ENCODE results near the gene PTGFRN.

The PTGFRN gene

DNA sequence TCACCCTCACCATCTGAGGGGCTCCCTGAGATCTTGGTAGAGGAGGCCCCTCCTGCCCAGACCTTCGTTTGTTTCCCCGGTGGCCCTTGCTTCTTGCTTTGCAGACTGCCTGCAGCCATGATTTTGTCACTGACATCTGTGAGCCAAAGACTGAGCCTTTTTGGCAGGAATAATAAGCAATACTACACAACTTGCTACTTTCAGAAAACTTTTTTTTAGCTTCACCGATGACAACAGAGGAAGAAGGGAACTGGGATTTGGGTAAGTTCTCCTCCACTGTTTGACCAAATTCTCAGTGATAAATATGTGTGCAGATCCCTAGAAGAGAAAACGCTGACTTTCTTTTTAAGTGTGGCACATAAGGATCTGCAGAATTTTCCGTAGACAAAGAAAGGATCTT is 80.1 kb downstream of the PTGFRN start:
- H3K36me3 ChIP-seq (ENCODE audit: control insufficient read depth, insufficient read depth, low read length), result peaks cover 14% of the 10 kb centered on the region
- no peaks in the 10 kb centered on the region for H3K27me3 ChIP-seq (ENCODE audit: control insufficient read depth, insufficient read depth, low read length)

DNA sequence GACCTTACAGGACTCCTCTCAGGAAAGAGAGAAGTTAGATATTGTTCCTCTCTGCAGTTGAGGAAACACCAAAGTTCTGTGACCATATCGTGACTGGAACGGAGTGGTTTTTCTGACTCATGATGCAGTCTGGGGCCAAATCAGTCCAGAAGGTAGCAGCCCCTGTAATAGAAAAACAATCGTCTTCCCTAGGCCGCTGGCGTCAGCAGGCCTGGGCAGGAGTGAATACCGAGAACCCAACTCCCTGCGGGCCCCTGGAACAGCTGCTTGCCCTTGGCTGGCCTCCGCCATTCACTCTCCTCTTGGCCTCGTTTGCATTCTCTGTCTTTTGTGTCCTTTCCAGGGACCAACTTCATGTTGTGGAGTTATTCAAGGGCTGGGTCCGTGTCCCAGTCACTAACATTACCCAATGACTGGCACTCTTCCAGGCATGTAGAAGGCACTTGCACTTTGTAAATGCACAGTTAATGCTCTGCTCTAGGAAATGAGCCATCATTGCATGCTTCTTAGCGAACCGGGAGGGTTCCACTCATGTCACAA is 81.0 kb downstream of the PTGFRN start:
- H3K4me1 ChIP-seq (ENCODE audit: control insufficient read depth, insufficient read depth, low read length), result peaks cover 8% of the 10 kb centered on the region; the same call in 1 of the 2 replicates

More for the DNA sequence above, 80.1 kb downstream of the PTGFRN start:
- no peak overlapping the region for H3K4me3 ChIP-seq (ENCODE audit: low read depth, low read length)
- H3K27ac ChIP-seq (ENCODE audit: low read depth, low read length), result no peak overlapping the region
- no peaks in the 10 kb centered on the region for H3K9me3 ChIP-seq (ENCODE audit: control insufficient read depth, insufficient read depth, low read length)
- H3K4me1 ChIP-seq (ENCODE audit: control insufficient read depth, insufficient read depth, low read length), result peaks cover 8% of the 10 kb centered on the region; the same call in 1 of the 2 replicates
- no peak overlapping the region for H3K9ac ChIP-seq (ENCODE audit: low read depth, low read length)

DNA sequence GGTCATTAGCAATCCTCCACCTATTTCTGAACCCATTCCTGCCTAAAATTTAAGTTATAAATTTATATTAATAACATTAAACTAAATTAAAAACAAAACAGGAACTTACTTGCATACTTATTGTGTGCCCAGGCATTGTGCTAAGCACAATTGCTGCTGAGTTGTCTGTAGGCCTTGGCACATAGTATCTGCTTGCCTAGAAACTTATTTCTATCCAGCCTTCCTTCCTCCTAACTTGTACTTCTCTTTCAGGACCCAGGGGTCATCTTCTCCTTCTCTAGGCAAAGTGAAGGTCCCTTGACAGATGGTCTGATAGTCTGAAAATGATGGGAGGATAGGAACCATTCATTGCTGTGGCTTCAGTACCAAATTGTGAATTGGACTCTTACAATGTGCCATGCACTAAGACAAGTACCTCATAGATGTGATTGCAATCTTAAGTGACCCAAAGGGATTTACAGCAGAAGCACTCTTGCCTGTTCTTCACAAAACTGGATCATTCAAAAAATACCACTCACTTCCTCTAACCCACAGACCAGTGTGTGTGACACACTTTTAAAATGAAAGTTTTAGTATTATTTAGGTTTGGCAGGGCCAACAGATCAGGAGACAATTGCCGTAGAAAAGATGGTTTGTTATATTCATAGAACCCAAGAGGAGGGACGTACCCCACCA is 81.6 kb downstream of the PTGFRN start:
- no peak overlapping the region for H3K9ac ChIP-seq (ENCODE audit: low read depth, low read length)
- no peaks in the 10 kb centered on the region for H3K27me3 ChIP-seq (ENCODE audit: control insufficient read depth, insufficient read depth, low read length)
- peaks cover 8% of the 10 kb centered on the region; the same call in 1 of the 2 replicates for H3K4me1 ChIP-seq (ENCODE audit: control insufficient read depth, insufficient read depth, low read length)
- H3K9me3 ChIP-seq (ENCODE audit: control insufficient read depth, insufficient read depth, low read length), result no peaks in the 10 kb centered on the region
- H3K27ac ChIP-seq (ENCODE audit: low read depth, low read length), result no peak overlapping the region
- H3K36me3 ChIP-seq (ENCODE audit: control insufficient read depth, insufficient read depth, low read length), result peaks cover 13% of the 10 kb centered on the region
- H3K4me3 ChIP-seq (ENCODE audit: low read depth, low read length), result no peak overlapping the region

More for the DNA sequence above, 81.0 kb downstream of the PTGFRN start:
- Histone ChIP-seq H3K4me3 (ENCODE audit: low read depth, low read length) (no peak overlapping the region), H3K27ac (ENCODE audit: low read depth, low read length) (no peak overlapping the region), H3K36me3 (ENCODE audit: control insufficient read depth, insufficient read depth, low read length) (peaks cover 13% of the 10 kb centered on the region), H3K9me3 (ENCODE audit: control insufficient read depth, insufficient read depth, low read length) (no peaks in the 10 kb centered on the region), H3K9ac (ENCODE audit: low read depth, low read length) (no peak overlapping the region), H3K27me3 (ENCODE audit: control insufficient read depth, insufficient read depth, low read length) (no peaks in the 10 kb centered on the region)

DNA sequence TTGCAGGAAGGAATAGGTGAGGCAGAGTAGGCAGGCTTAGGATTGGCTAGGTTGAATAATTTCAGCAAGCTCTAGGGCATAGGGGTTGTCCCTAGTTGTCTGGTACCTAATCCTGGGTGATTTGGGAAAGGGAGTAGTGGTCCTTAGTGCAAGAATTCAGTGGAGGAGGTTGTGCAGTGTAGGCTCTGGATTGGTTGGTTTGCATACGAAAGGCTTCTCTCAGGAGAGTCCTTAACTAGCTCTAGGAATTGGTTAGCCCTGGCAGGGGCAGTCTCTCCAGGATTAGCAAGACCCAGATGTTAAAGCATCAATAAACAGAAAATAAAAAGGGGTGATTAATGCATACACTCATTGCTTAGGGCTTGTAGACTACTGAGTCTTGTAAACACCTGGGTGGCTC is 82.2 kb downstream of the PTGFRN start:
- H3K36me3 ChIP-seq (ENCODE audit: control insufficient read depth, insufficient read depth, low read length), result peaks cover 13% of the 10 kb centered on the region
- H3K9ac ChIP-seq (ENCODE audit: low read depth, low read length), result no peak overlapping the region
- no peaks in the 10 kb centered on the region for H3K27me3 ChIP-seq (ENCODE audit: control insufficient read depth, insufficient read depth, low read length)
- peaks cover 8% of the 10 kb centered on the region; the same call in 1 of the 2 replicates for H3K4me1 ChIP-seq (ENCODE audit: control insufficient read depth, insufficient read depth, low read length)
- H3K4me3 ChIP-seq (ENCODE audit: low read depth, low read length), result no peak overlapping the region
- H3K9me3 ChIP-seq (ENCODE audit: control insufficient read depth, insufficient read depth, low read length), result no peaks in the 10 kb centered on the region
- no peak overlapping the region for H3K27ac ChIP-seq (ENCODE audit: low read depth, low read length)

DNA sequence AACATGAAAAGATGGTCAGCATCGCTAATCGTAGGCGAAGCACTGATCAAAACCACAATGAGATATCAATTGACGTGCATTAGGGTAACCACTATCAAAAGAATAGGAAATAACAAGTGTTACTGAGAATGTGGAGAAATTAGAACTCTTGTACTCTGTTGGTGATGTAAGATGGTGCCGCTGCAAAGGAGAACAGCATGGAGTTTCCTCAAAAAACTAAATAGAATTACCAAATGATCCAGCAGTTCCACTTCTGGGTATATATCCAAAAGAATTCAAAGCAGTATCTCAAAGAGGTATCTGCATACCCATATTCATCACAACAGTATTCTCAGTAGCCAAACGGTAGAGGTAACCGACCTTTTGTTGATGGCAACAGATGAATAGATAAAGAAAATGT is 83.6 kb downstream of the PTGFRN start:
- H3K27me3 ChIP-seq (ENCODE audit: control insufficient read depth, insufficient read depth, low read length), result no peaks in the 10 kb centered on the region
- H3K27ac ChIP-seq (ENCODE audit: low read depth, low read length), result no peak overlapping the region
- H3K36me3 ChIP-seq (ENCODE audit: control insufficient read depth, insufficient read depth, low read length), result peaks cover 13% of the 10 kb centered on the region
- H3K4me3 ChIP-seq (ENCODE audit: low read depth, low read length), result no peak overlapping the region
- H3K9ac ChIP-seq (ENCODE audit: low read depth, low read length), result no peak overlapping the region
- no peaks in the 10 kb centered on the region for H3K9me3 ChIP-seq (ENCODE audit: control insufficient read depth, insufficient read depth, low read length)
- peaks cover 8% of the 10 kb centered on the region; the same call in 1 of the 2 replicates for H3K4me1 ChIP-seq (ENCODE audit: control insufficient read depth, insufficient read depth, low read length)

DNA sequence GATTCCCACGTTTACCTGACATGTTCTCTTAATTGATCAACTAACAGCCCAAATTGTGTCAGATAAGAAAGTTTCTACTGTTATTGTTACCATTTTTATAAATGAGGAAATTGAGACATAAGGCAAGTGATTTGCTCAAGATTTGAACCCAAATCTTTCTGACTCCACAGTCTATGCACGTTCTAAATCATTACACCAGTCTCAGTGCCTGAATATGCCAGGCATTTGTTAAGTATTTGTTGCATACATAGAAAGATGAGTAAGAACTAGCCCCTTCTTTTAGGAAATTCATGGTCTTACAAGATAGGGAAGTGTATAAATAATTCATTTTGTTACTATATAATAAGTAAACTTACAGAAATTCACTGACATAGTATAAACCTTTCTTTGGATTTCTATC is 84.7 kb downstream of the PTGFRN start:
- Histone ChIP-seq H3K36me3 (ENCODE audit: control insufficient read depth, insufficient read depth, low read length) (peaks cover 13% of the 10 kb centered on the region), H3K4me3 (ENCODE audit: low read depth, low read length) (no peak overlapping the region), H3K27me3 (ENCODE audit: control insufficient read depth, insufficient read depth, low read length) (no peaks in the 10 kb centered on the region), H3K9ac (ENCODE audit: low read depth, low read length) (no peak overlapping the region), H3K27ac (ENCODE audit: low read depth, low read length) (no peak overlapping the region), H3K4me1 (ENCODE audit: control insufficient read depth, insufficient read depth, low read length) (peaks cover 6% of the 10 kb centered on the region; the same call in 1 of the 2 replicates), H3K9me3 (ENCODE audit: control insufficient read depth, insufficient read depth, low read length) (no peaks in the 10 kb centered on the region)

DNA sequence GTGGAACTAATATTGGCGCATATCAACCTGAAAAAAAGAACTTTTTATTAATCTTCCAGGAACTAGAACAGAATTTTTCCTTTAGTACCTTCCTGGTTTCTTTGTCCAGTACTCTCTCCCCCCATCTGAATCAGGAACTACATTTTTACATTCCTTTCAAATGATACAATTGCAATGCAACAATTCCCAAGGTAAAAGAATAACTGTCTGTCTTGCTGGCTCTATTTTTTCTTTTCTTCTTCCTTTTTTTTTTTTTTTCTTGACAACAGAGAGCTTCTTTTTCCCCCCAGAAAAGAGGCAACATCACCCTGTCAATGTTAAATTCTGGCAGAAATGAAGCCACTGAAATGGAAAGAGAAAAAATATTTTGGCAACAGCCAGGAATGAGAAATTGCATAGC is 87.3 kb downstream of the PTGFRN start:
- H3K36me3 ChIP-seq (ENCODE audit: control insufficient read depth, insufficient read depth, low read length), result no peaks in the 10 kb centered on the region
- H3K9me3 ChIP-seq (ENCODE audit: control insufficient read depth, insufficient read depth, low read length), result no peaks in the 10 kb centered on the region
- H3K4me3 ChIP-seq (ENCODE audit: low read depth, low read length), result no peak overlapping the region
- H3K27me3 ChIP-seq (ENCODE audit: control insufficient read depth, insufficient read depth, low read length), result no peaks in the 10 kb centered on the region
- H3K9ac ChIP-seq (ENCODE audit: low read depth, low read length), result no peak overlapping the region
- H3K27ac ChIP-seq (ENCODE audit: low read depth, low read length), result no peak overlapping the region
- no peaks in the 10 kb centered on the region for H3K4me1 ChIP-seq (ENCODE audit: control insufficient read depth, insufficient read depth, low read length)

DNA sequence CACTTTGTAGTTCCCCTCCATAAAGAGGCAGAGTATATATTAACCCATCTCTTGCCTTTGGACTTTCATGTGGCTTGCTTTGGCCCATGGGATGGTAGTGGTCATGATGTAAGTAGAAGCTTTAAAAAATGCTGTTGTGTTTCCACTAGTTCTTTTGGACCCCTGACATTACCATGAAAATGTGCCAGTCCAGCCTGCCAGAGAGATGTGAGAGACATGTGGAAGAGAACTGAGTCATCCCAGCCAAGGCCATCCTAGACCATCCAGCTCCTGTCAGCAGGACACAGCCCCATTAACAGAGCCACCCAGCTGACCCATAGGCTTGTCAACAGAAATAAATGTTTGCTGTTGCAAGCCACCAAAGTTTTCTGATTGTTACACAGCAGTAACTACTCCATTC is 87.9 kb downstream of the PTGFRN start:
- Histone ChIP-seq H3K27ac (ENCODE audit: low read depth, low read length) (no peak overlapping the region), H3K4me3 (ENCODE audit: low read depth, low read length) (no peak overlapping the region)

DNA sequence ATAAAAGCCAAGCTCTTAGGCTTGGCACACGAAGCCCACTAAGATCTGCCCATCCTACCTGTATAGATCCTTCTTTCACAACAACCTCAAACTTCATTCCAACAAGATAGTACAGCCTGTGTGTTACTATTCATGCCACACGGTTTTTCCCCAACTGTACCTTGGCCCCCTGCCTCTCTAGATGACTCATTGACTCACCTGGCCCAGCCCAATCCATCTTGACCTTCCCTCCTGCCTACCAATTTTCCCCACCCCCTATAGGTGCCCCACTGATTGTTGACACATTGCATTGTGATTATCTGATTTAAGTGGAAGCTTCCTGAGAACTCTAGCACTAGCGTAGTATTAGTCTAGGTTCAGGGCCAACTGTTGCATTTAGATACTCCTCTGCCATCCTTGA is 89.9 kb downstream of the PTGFRN start:
- no peaks in the 10 kb centered on the region for H3K36me3 ChIP-seq (ENCODE audit: control insufficient read depth, insufficient read depth, low read length)
- H3K9ac ChIP-seq (ENCODE audit: low read depth, low read length), result no peak overlapping the region
- H3K27me3 ChIP-seq (ENCODE audit: control insufficient read depth, insufficient read depth, low read length), result no peaks in the 10 kb centered on the region
- H3K9me3 ChIP-seq (ENCODE audit: control insufficient read depth, insufficient read depth, low read length), result no peaks in the 10 kb centered on the region
- peaks cover 18% of the 10 kb centered on the region for H3K4me1 ChIP-seq (ENCODE audit: control insufficient read depth, insufficient read depth, low read length)
- H3K4me3 ChIP-seq (ENCODE audit: low read depth, low read length), result no peak overlapping the region
- H3K27ac ChIP-seq (ENCODE audit: low read depth, low read length), result no peak overlapping the region

More for the DNA sequence above, 87.9 kb downstream of the PTGFRN start:
- no peaks in the 10 kb centered on the region for H3K27me3 ChIP-seq (ENCODE audit: control insufficient read depth, insufficient read depth, low read length)
- H3K9me3 ChIP-seq (ENCODE audit: control insufficient read depth, insufficient read depth, low read length), result no peaks in the 10 kb centered on the region
- H3K4me1 ChIP-seq (ENCODE audit: control insufficient read depth, insufficient read depth, low read length), result no peaks in the 10 kb centered on the region
- H3K9ac ChIP-seq (ENCODE audit: low read depth, low read length), result no peak overlapping the region
- no peaks in the 10 kb centered on the region for H3K36me3 ChIP-seq (ENCODE audit: control insufficient read depth, insufficient read depth, low read length)

DNA sequence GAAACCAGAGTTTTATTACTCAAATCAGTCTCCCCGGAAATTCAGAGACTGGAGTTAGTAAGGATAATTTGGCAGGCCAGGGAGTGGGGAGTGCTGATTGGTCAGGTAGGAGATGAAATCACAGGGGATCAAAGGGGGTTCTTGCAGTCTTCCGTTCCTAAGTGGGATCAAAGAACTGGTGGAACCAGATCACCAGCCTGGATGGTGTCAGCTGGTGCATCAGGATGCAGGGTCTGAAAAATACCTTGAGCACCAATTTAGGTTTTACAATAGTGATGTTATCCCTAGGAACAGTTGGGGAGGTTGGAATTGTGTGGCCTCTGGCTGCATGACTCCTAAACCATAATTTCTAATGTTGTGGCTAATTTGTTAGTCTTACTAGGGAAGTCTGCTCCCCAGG is 90.4 kb downstream of the PTGFRN start:
- Histone ChIP-seq H3K27me3 (ENCODE audit: control insufficient read depth, insufficient read depth, low read length) (no peaks in the 10 kb centered on the region), H3K27ac (ENCODE audit: low read depth, low read length) (no peak overlapping the region), H3K9ac (ENCODE audit: low read depth, low read length) (no peak overlapping the region), H3K4me3 (ENCODE audit: low read depth, low read length) (no peak overlapping the region), H3K9me3 (ENCODE audit: control insufficient read depth, insufficient read depth, low read length) (no peaks in the 10 kb centered on the region), H3K4me1 (ENCODE audit: control insufficient read depth, insufficient read depth, low read length) (peaks cover 18% of the 10 kb centered on the region), H3K36me3 (ENCODE audit: control insufficient read depth, insufficient read depth, low read length) (no peaks in the 10 kb centered on the region)

DNA sequence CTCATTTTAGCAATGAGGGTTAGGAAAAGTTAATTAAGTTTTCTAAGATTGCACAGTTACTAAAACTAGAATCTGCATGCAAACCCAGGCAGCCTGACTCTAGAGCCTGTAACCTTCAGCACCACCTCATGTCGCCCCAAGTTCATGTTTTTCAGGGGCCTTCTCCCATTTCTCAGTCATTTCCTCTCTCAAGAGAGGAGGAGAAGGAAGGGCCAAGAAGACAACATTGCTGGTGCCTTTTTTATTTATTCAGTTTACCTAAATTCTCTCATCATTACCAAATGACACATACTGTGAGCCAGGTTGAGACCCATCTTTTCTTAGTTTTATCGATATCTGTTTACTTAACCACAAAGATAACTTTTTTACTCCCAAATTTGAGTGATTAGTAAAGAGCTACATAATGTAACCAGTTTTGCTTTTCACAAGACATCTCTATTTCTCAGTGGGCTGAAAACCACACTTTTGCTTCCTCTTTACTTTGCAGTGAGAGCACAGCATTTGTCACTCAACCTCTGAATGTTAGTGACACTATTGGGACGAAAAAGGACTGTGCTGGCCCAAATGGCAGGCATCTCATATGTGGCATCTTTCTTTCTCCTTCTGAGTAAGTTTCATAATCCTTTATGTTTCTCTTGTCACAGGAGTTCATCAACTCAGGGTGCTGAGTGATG is 91.7 kb downstream of the PTGFRN start, which contains the start of gene CD101:
TSS of gene CD101 (plus strand) at position 507 of the 674 bp plus-strand sequence. CDS start at position 565, 58 bp downstream.
- H3K9ac ChIP-seq (ENCODE audit: low read depth, low read length), result no peak within 1 kb of the TSS
- no peaks in the 10 kb centered on the region for H3K27me3 ChIP-seq (ENCODE audit: control insufficient read depth, insufficient read depth, low read length)
- H3K4me3 ChIP-seq (ENCODE audit: low read depth, low read length), result no peak within 1 kb of the TSS
- H3K4me1 ChIP-seq (ENCODE audit: control insufficient read depth, insufficient read depth, low read length), result peaks cover 18% of the 10 kb centered on the region
- H3K27ac ChIP-seq (ENCODE audit: low read depth, low read length), result no peak within 1 kb of the TSS
- H3K36me3 ChIP-seq (ENCODE audit: control insufficient read depth, insufficient read depth, low read length), result no peaks in the 10 kb centered on the region
- no peaks in the 10 kb centered on the region for H3K9me3 ChIP-seq (ENCODE audit: control insufficient read depth, insufficient read depth, low read length)
